Fibroblast of lung (primary cell): ENCODE data around the gene TF. TPM values are rescaled to one million over a fixed set of nuclear protein-coding genes. Genes with fewer than 3 reads are reported as not detected.

Experiments used
- DNase-seq, 2 donors: peaks; one replicate each; pipeline versions ENCODE4 v3.0.0 to v3.0.0-alpha.2; 2010; ENCODE audit warnings: low read depth in 2 of 2
- H2AFZ ChIP-seq: 2 replicates; pipeline ENCODE4 v1.5.1; 2012; ENCODE audit warnings: low read length, control low read depth, inconsistent platforms
- H3K27ac ChIP-seq: 2 replicates; pipeline ENCODE4 v1.5.1; 2011; ENCODE audit warnings: low read length, control low read depth; ENCODE audit not compliant: insufficient read depth
- H3K27me3 ChIP-seq: 2 replicates; pipeline ENCODE4 v1.5.1; 2011; ENCODE audit warnings: mild to moderate bottlenecking, low read length; ENCODE audit not compliant: control insufficient read depth, insufficient read depth
- H3K36me3 ChIP-seq: 2 replicates; pipeline ENCODE4 v1.5.1; 2011; ENCODE audit warnings: low read length; ENCODE audit not compliant: control insufficient read depth, insufficient read depth
- H3K4me1 ChIP-seq: 2 replicates; pipeline ENCODE4 v1.5.1; 2011; ENCODE audit warnings: low read length; ENCODE audit not compliant: control insufficient read depth, insufficient read depth; ENCODE audit errors: extremely low read depth
- H3K4me2 ChIP-seq: 2 replicates; pipeline ENCODE4 v1.5.1; 2011; ENCODE audit warnings: low read length, control low read depth; ENCODE audit not compliant: insufficient read depth; ENCODE audit errors: extremely low read depth
- H3K4me3 ChIP-seq, 4 experiments: fragments of 200-600 bp in 1 of 4; sonication (generic) in 1 of 4; replicated peaks in 1 of 4; 2 replicates each; pipeline ENCODE4 v1.5.1; 2011 to 2016; ENCODE audit warnings: low read length in 4 of 4, low read depth in 3 of 4, mild to moderate bottlenecking in 3 of 4, control low read depth in 2 of 4, inconsistent platforms in 1 of 4, mixed read lengths in 1 of 4; ENCODE audit not compliant: insufficient read depth in 1 of 4; ENCODE audit errors: control extremely low read depth in 1 of 4
- H3K79me2 ChIP-seq: 2 replicates; pipeline ENCODE4 v1.5.1; 2012; ENCODE audit warnings: mild to moderate bottlenecking, low read length, inconsistent platforms; ENCODE audit not compliant: control insufficient read depth, insufficient read depth
- H3K9ac ChIP-seq: 2 replicates; pipeline ENCODE4 v1.5.1; 2011; ENCODE audit warnings: mild to moderate bottlenecking, low read length, control low read depth; ENCODE audit not compliant: insufficient read depth
- H3K9me3 ChIP-seq: 2 replicates; pipeline ENCODE4 v1.5.1; 2012; ENCODE audit warnings: low read depth, low read length; ENCODE audit not compliant: control insufficient read depth, insufficient read depth
- H4K20me1 ChIP-seq: 2 replicates; pipeline ENCODE4 v1.5.1; 2011; ENCODE audit warnings: low read length; ENCODE audit not compliant: control insufficient read depth, insufficient read depth; ENCODE audit errors: extremely low read depth
- EZH2 ChIP-seq: IDR thresholded peaks from 2 replicates; pipeline ENCODE4 v1.5.1; 2012; ENCODE audit warnings: low read length, control low read depth, mild to moderate bottlenecking; ENCODE audit errors: missing control alignments
- polyA plus RNA-seq, 2 donors: library from polyadenylated mRNA; depleted of rRNA in 1 of 2; stranded (reverse) in 1 of 2; unstranded in 1 of 2; fragments of >200 nt; gene quantifications; 2 replicates each; pipeline ENCODE4 v1.2.1, GENCODE V29; 2011 to 2012; ENCODE audit warnings: missing spikeins in 1 of 2
- total RNA-seq: library from RNA; depleted of rRNA; stranded (reverse); fragments of >200 nt; gene quantifications from 2 replicates; pipeline ENCODE4 v1.2.1, GENCODE V29; 2014
- TF ChIP-seq, protein P1 (sequence below), 2 donors: IDR thresholded peaks in 1 of 2; conservative IDR thresholded peaks in 1 of 2; 1 replicate in 1 of 2; 2 replicates in 1 of 2; pipeline ENCODE4 v1.5.1; 2011 to 2012; ENCODE audit warnings: low read length in 2 of 2, control low read depth in 1 of 2, inconsistent platforms in 1 of 2, low read depth in 1 of 2, mild to moderate bottlenecking in 1 of 2

TF gene
- total and polyA plus RNA-seq, 2 donors (not counting 1 experiment from before 2014, with no cell fraction given), result 0.05 to 0.33 TPM

DNA sequence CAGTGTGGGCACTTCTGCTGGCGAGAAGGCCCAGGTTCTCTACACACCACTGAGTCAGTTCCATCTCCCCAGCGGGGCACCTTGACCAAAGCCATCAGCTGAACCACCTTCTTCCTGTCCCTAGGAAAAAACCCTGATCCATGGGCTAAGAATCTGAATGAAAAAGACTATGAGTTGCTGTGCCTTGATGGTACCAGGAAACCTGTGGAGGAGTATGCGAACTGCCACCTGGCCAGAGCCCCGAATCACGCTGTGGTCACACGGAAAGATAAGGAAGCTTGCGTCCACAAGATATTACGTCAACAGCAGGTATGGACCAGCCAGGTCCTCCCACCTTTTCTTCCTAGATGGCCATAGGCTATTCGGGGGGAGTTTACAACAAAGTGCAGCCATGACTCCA lies 29.1 kb downstream of the TF start:
- Histone ChIP-seq H3K27ac (no peak overlapping the region), H4K20me1 (no peaks in the 10 kb centered on the region), H3K36me3 (no peaks in the 10 kb centered on the region), H3K27me3 (no peaks in the 10 kb centered on the region), H3K4me2 (no peak overlapping the region), H2AFZ (no peak overlapping the region), H3K4me1 (no peaks in the 10 kb centered on the region), H3K9ac (no peak overlapping the region), H3K79me2 (no peaks in the 10 kb centered on the region), H3K4me3 (no peak overlapping the region), H3K9me3 (no peaks in the 10 kb centered on the region)
- DNase-seq, result no peak
- TF ChIP-seq, protein P1, sequence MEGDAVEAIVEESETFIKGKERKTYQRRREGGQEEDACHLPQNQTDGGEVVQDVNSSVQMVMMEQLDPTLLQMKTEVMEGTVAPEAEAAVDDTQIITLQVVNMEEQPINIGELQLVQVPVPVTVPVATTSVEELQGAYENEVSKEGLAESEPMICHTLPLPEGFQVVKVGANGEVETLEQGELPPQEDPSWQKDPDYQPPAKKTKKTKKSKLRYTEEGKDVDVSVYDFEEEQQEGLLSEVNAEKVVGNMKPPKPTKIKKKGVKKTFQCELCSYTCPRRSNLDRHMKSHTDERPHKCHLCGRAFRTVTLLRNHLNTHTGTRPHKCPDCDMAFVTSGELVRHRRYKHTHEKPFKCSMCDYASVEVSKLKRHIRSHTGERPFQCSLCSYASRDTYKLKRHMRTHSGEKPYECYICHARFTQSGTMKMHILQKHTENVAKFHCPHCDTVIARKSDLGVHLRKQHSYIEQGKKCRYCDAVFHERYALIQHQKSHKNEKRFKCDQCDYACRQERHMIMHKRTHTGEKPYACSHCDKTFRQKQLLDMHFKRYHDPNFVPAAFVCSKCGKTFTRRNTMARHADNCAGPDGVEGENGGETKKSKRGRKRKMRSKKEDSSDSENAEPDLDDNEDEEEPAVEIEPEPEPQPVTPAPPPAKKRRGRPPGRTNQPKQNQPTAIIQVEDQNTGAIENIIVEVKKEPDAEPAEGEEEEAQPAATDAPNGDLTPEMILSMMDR (conservative IDR thresholded peaks at IDR 0.05 in 1 of 2, IDR thresholded peaks at IDR 0.05 in 1 of 2; ENCODE audit: low read depth in 1 of 2, low read length in 2 of 2), result no peak
- no peak for TF ChIP-seq EZH2

DNA sequence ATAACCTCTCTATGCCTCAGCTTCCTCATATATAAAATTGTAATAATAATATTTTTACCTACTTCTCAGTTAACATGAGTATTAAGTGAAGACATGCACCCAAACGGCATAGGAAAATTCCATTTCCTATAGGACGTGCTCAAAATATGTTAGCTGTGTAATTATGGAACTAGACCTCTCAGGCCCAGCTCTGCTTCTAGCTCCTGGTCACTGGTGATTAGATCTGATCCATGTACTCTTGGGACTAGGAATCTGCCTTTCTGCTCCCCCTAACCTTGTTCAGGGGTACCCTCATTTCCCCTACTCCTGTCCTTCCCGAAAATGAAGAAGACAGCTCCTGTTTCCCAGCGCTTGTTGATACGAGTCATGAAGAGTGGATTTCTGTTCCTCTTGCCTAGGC lies 29.6 kb downstream of the TF start:
- H3K27ac ChIP-seq, result no peak overlapping the region
- H3K9ac ChIP-seq, result no peak overlapping the region
- no peaks in the 10 kb centered on the region for H3K4me1 ChIP-seq
- no peaks in the 10 kb centered on the region for H3K79me2 ChIP-seq
- no peaks in the 10 kb centered on the region for H4K20me1 ChIP-seq
- no peak for TF ChIP-seq EZH2
- TF ChIP-seq, protein P1 (conservative IDR thresholded peaks at IDR 0.05 in 1 of 2, IDR thresholded peaks at IDR 0.05 in 1 of 2; ENCODE audit: low read depth in 1 of 2, low read length in 2 of 2), result no peak
- no peaks in the 10 kb centered on the region for H3K36me3 ChIP-seq
- no peak overlapping the region for H2AFZ ChIP-seq
- H3K27me3 ChIP-seq, result no peaks in the 10 kb centered on the region
- no peak for DNase-seq
- H3K4me2 ChIP-seq, result no peak overlapping the region
- H3K4me3 ChIP-seq, result no peak overlapping the region
- H3K9me3 ChIP-seq, result no peaks in the 10 kb centered on the region

GRCh38 chr3:133776794-133777438 lies 30.7 kb downstream of the TF start:
- Histone ChIP-seq H4K20me1 (no peaks in the 10 kb centered on the region), H3K4me3 (no peak overlapping the region), H3K4me2 (no peak overlapping the region), H2AFZ (no peak overlapping the region), H3K9me3 (no peaks in the 10 kb centered on the region), H3K4me1 (no peaks in the 10 kb centered on the region), H3K27ac (no peak overlapping the region), H3K79me2 (no peaks in the 10 kb centered on the region), H3K9ac (no peak overlapping the region), H3K36me3 (no peaks in the 10 kb centered on the region), H3K27me3 (no peaks in the 10 kb centered on the region)
- no peak for DNase-seq
- no peak for TF ChIP-seq EZH2
- TF ChIP-seq, protein P1 (conservative IDR thresholded peaks at IDR 0.05 in 1 of 2, IDR thresholded peaks at IDR 0.05 in 1 of 2; ENCODE audit: low read depth in 1 of 2, low read length in 2 of 2), result no peak
